Testis (tissue), 3 donors: ENCODE measurements around the gene FAM117B. TPM values are rescaled to one million over a fixed set of nuclear protein-coding genes. Genes with fewer than 3 reads are reported as not detected.

Experiments
- DNase-seq: peaks from one replicate; pipeline ENCODE4 v3.0.0-alpha.2; 2019
- H3K27ac ChIP-seq, 2 donors: fragments of 200-600 bp; sonication (generic); one replicate each; pipeline ENCODE4 v1.5.1; 2019
- H3K27me3 ChIP-seq: fragments of 200-600 bp; sonication (generic); one replicate; pipeline ENCODE4 v1.5.1; 2019
- H3K36me3 ChIP-seq: fragments of 200-600 bp; sonication (generic); one replicate; pipeline ENCODE4 v1.5.1; 2017; ENCODE audit warnings: low read depth; ENCODE audit errors: missing control alignments
- H3K4me1 ChIP-seq: fragments of 200-600 bp; sonication (generic); one replicate; pipeline ENCODE4 v1.5.1; 2019
- H3K4me3 ChIP-seq, 2 donors: fragments of 200-600 bp; sonication (generic); one replicate each; pipeline ENCODE4 v1.5.1; 2017 to 2019
- H3K9me3 ChIP-seq: fragments of 200-600 bp; sonication (generic); one replicate; pipeline ENCODE4 v1.5.1; 2017
- POLR2A ChIP-seq: fragments of 450-650 bp; IDR thresholded peaks from one replicate; pipeline ENCODE4 v1.6.1; 2017; ENCODE audit warnings: antibody characterized with exemption, mild to moderate bottlenecking, moderate library complexity
- WGBS, 2 donors: methylation state at CpG; one replicate each; pipeline ENCODE4 v1.1.5; 2018; 5-methylcytosine and 5-hydroxymethylcytosine counted together
- intact Hi-C: fragments of 100-400 bp; cut with DNase I; formaldehyde crosslinking; loops from one replicate; pipeline ENCODE4 v1.15.1; 2023; ENCODE audit warnings: low total_unique reads
- polyA plus RNA-seq: library from polyadenylated mRNA; stranded (reverse); fragments of 350-450 nt; fragmentation: Illumina TruSeq; extraction: RNeasy Lipid Tissue Mini Kit (QIAGEN cat#74804); gene quantifications from one replicate; pipeline ENCODE4 v1.2.3, GENCODE V29; 2014; ENCODE audit warnings: low read depth, low replicate concordance; ENCODE audit not compliant: insufficient read depth
- total RNA-seq, 2 donors: library from RNA; depleted of rRNA; stranded (reverse); fragments of >200 nt; gene quantifications; one replicate each; pipeline ENCODE4 v1.2.3, GENCODE V29; 2016
- TF ChIP-seq, protein P1 (sequence below), 3 experiments: fragments of 450-650 bp in 2 of 3; fragments of 200-600 bp in 1 of 3; sonication (generic) in 1 of 3; IDR thresholded peaks; one replicate each; pipeline ENCODE4 v1.5.1; 2016 to 2019; ENCODE audit warnings: antibody characterized with exemption in 3 of 3, mild to moderate bottlenecking in 2 of 3, moderate library complexity in 1 of 3

FAM117B gene
- total and polyA plus RNA-seq, 3 donors from 2014 or later: 9.8 to 34.7 (median 28.0) TPM

DNA sequence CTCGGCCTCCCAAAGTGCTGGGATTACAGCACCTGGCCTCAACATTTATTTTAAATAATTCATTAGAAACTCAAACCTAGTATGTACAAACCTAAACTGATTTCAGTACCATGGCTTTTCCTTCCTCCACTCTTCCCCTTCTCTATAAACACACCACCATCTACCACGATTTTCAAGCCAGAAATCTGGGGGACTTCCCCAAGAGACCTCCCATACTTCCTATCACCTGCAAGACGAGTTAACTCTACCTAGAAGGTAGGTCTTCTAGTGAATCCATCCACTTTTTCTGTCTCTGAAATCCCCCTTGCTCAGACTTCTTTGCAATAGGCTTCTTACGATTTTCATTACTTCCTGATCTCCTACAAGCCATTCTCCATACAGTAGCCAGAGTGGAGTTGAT lies 7.7 kb upstream of the FAM117B start:
- 78 to 84% methylated on average over 4 of the region's 4 CpGs for WGBS, 2 donors
- no peaks in the 10 kb centered on the region for H3K27me3 ChIP-seq
- no peak for DNase-seq
- TF ChIP-seq, protein P1, sequence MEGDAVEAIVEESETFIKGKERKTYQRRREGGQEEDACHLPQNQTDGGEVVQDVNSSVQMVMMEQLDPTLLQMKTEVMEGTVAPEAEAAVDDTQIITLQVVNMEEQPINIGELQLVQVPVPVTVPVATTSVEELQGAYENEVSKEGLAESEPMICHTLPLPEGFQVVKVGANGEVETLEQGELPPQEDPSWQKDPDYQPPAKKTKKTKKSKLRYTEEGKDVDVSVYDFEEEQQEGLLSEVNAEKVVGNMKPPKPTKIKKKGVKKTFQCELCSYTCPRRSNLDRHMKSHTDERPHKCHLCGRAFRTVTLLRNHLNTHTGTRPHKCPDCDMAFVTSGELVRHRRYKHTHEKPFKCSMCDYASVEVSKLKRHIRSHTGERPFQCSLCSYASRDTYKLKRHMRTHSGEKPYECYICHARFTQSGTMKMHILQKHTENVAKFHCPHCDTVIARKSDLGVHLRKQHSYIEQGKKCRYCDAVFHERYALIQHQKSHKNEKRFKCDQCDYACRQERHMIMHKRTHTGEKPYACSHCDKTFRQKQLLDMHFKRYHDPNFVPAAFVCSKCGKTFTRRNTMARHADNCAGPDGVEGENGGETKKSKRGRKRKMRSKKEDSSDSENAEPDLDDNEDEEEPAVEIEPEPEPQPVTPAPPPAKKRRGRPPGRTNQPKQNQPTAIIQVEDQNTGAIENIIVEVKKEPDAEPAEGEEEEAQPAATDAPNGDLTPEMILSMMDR (IDR thresholded peaks at IDR 0.05): no peak
- no peak for TF ChIP-seq POLR2A
- no peak overlapping the region for H3K27ac ChIP-seq
- H3K4me3 ChIP-seq: no peak overlapping the region
- no peaks in the 10 kb centered on the region for H3K4me1 ChIP-seq
- no peaks in the 10 kb centered on the region for H3K9me3 ChIP-seq
- intact Hi-C loops: no loop called here
- no peaks in the 10 kb centered on the region for H3K36me3 ChIP-seq

DNA sequence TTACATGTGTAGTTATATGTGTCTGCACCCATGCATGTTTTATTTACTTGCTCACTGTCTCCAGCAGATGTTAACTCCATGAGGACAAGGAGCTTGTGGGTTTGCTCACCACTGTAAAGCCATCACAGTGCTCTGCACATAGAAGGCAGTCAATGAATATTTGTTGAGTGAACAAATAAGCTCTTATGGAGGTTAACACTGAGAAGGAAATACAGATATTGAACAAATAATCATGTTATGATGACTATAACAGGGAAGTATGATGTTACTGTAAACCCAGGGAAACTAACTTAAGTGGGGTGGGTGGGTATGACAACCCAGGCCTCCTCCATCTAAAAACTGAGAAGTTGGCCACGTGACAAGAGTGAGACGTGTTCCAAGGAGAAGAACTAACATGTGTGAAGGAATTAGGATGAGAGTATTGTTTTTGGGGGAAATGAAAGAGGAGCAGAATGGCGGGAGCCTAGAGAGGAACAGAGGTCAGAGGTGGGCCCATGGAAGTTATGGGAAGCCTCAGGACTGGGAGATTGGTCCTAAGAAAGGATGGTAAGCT lies 6.0 kb upstream of the FAM117B start:
- H3K9me3 ChIP-seq: no peaks in the 10 kb centered on the region
- no peak for TF ChIP-seq POLR2A
- TF ChIP-seq, protein P1 (IDR thresholded peaks at IDR 0.05): no peak
- H3K36me3 ChIP-seq: no peaks in the 10 kb centered on the region
- no peak overlapping the region for H3K27ac ChIP-seq
- intact Hi-C loops: no loop called here
- no peak overlapping the region for H3K4me3 ChIP-seq
- no peak for DNase-seq
- no peaks in the 10 kb centered on the region for H3K27me3 ChIP-seq
- 84% methylated on average over 3 of the region's 3 CpGs for WGBS, 2 donors
- H3K4me1 ChIP-seq: no peaks in the 10 kb centered on the region

DNA sequence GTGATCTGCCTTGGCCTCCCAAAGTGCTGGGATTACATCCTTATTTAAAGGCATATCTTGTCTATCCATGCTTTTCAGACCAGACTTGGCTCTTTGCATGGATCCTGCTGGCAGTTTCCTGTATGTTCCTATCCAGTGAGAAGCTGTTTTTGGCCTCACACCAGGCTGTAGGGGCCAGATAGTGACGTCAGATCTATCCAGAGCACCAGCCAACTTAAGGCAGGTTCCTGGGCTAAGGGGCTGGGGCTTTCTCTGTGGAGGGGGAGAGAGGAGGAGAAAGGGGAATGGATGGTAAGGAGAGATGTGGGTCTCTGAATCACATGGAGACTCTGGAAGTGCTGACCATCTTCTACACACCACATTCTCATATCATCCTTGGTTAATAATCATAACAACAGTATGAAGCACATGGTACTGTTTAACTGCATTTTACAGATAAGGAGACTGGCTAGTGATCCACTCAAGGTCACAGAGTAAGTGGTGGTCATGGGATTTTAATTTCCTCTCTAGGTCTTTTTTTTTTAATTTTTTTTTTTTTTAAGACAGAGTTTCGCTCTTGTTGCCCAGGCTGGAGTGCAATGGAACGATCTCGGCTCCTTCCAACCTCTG lies 2.0 kb upstream of the FAM117B start:
- intact Hi-C loops: no loop called here
- DNase-seq: peak; percentile 76
- H3K27me3 ChIP-seq: no peaks in the 10 kb centered on the region
- no peaks in the 10 kb centered on the region for H3K9me3 ChIP-seq
- no peak overlapping the region for H3K4me3 ChIP-seq
- peaks cover 11% of the 10 kb centered on the region for H3K4me1 ChIP-seq
- H3K27ac ChIP-seq: peak overlapping the region; percentile 88 to 97
- TF ChIP-seq, protein P1 (IDR thresholded peaks at IDR 0.05): no peak
- TF ChIP-seq POLR2A: no peak
- WGBS, 2 donors: 31% methylated on average over 4 of the region's 4 CpGs
- H3K36me3 ChIP-seq: no peaks in the 10 kb centered on the region

DNA sequence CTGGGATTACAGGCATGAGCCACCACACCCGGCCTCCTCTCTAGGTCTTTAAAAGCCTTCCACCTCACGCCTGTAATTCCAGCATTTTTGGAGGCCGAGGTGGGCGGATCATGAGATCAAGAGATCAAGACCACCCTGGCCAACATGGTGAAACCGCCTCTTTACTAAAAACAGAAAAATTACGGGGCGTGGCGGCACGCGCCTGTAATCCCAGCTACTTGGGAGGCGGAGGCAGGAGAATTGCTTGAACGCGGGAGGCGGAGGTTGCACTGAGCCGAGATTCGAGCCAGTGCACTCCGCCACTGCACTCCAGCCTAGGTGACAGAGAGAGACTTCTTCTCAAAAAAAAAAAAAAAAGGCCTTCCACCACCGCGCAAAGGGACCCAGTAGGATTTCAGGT lies 1.3 kb upstream of the FAM117B start:
- Histone ChIP-seq H3K4me3 (peak overlapping the region in 1 of 2 donors; percentile 92), H3K4me1 (peaks cover 13% of the 10 kb centered on the region), H3K27ac (peak overlapping the region; percentile 88 to 97), H3K9me3 (no peaks in the 10 kb centered on the region), H3K36me3 (no peaks in the 10 kb centered on the region), H3K27me3 (no peaks in the 10 kb centered on the region)
- WGBS, 2 donors: 69 to 86% methylated on average over 19 of the region's 19 CpGs
- TF ChIP-seq, protein P1 (IDR thresholded peaks at IDR 0.05): no peak
- TF ChIP-seq POLR2A: no peak
- no peak for DNase-seq
- intact Hi-C loops: no loop called here
